ENCODE data around the gene GPNMB.

The GPNMB gene

DNA sequence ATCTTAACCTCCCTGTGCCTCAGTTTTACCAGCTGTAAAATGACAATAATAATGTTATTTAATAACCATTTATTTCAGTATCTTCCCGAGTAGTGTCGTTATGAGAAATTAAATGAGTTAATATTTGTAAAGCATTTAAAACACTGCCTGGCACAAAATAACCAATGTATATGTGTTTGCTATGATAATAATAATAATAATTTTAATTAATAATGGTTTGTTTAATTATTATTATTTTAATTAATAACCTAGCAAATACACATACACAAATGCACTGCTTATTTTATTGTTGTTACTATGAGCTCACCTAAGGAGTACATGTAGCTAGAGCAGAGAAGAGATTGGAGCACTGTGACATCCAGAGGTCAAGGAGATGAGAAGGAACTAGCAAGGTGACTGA, 18.2 kb upstream of the GPNMB start:
- no peak overlapping the region for H3K27ac ChIP-seq
- no peak for TF ChIP-seq ZFX (IDR thresholded peaks at IDR 0.05)
- TF ChIP-seq, protein P1, sequence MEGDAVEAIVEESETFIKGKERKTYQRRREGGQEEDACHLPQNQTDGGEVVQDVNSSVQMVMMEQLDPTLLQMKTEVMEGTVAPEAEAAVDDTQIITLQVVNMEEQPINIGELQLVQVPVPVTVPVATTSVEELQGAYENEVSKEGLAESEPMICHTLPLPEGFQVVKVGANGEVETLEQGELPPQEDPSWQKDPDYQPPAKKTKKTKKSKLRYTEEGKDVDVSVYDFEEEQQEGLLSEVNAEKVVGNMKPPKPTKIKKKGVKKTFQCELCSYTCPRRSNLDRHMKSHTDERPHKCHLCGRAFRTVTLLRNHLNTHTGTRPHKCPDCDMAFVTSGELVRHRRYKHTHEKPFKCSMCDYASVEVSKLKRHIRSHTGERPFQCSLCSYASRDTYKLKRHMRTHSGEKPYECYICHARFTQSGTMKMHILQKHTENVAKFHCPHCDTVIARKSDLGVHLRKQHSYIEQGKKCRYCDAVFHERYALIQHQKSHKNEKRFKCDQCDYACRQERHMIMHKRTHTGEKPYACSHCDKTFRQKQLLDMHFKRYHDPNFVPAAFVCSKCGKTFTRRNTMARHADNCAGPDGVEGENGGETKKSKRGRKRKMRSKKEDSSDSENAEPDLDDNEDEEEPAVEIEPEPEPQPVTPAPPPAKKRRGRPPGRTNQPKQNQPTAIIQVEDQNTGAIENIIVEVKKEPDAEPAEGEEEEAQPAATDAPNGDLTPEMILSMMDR (conservative IDR thresholded peaks at IDR 0.05), result no peak

DNA sequence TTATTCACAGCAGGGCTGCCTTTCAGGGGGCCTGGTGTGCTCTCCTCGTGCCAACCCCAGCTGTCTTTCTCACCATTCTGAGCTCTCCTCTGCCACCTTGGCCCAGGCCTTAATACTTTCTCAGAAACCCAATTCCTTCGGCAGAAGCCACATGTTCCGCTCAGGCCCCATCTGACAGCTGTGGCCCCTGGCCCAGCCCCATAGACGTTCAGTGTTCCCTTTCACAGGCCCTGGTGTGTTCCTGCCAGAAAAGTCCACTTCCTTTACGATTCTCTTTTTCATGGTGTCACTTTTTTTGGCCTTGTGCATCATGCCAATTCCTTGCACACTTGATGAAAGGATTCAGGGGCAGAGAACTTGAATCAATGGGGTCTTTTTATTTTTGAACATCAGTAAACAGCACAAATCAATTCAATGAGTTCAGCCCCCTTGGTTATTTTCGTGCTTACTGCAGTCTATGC, 15.9 kb upstream of the GPNMB start:
- TF ChIP-seq, protein P1 (conservative IDR thresholded peaks at IDR 0.05), result no peak
- TF ChIP-seq ZFX (IDR thresholded peaks at IDR 0.05), result no peak
- H3K27ac ChIP-seq, result no peak overlapping the region

GRCh38 chr7:23232966-23233365, 13.6 kb upstream of the GPNMB start:
- no peak overlapping the region for H3K27ac ChIP-seq
- TF ChIP-seq ZFX (IDR thresholded peaks at IDR 0.05), result no peak
- TF ChIP-seq, protein P1 (conservative IDR thresholded peaks at IDR 0.05), result no peak

GRCh38 chr7:23234569-23235296, 11.8 kb upstream of the GPNMB start:
- no peak for TF ChIP-seq ZFX (IDR thresholded peaks at IDR 0.05)
- TF ChIP-seq, protein P1 (conservative IDR thresholded peaks at IDR 0.05), result no peak
- no peak overlapping the region; the same call in 1 of the 2 replicates for H3K27ac ChIP-seq

DNA sequence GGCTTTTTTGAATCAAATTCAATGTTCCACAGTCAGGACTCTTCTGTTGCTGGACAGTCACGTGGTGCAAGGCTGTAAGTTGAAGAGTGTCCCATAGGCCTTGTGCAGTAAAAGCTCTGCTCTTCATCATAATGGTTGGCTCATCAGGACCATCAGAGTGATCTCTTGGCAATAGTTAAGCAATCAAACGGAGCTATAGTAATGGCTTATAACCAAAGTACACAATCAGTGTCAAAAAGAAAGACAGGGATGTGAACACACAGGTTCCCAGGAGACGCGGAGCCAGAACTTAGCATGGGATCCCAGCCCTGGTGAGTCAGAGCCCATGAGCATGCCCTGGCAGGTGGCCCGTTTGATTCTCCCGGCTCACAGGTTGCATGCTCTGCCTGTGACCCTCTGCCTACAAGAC, 10.8 kb upstream of the GPNMB start:
- TF ChIP-seq ZFX (IDR thresholded peaks at IDR 0.05), result no peak
- TF ChIP-seq, protein P1 (conservative IDR thresholded peaks at IDR 0.05), result no peak
- no peak overlapping the region for H3K27ac ChIP-seq

- no peak overlapping the region for H3K27ac ChIP-seq
- TF ChIP-seq, protein P1 (conservative IDR thresholded peaks at IDR 0.05), result no peak
- TF ChIP-seq ZFX (IDR thresholded peaks at IDR 0.05), result no peak
Measured at GRCh38 chr7:23237000-23237399, 9.6 kb upstream of the GPNMB start.

- TF ChIP-seq, protein P1 (conservative IDR thresholded peaks at IDR 0.05), result no peak
- TF ChIP-seq ZFX (IDR thresholded peaks at IDR 0.05), result no peak
- no peak overlapping the region for H3K27ac ChIP-seq
Measured at GRCh38 chr7:23238983-23239652, 7.5 kb upstream of the GPNMB start.
